ENCODE measurements around the gene ADORA2A. TPM values are rescaled to one million over a fixed set of nuclear protein-coding genes. Genes with fewer than 3 reads are reported as not detected.
A peak's percentile ranks its signal among the peaks of the same experiment; 100 is the strongest.

Gene ADORA2A
- total RNA-seq, 4 donors from 2014 or later: 3.0 to 6.2 (median 3.0) TPM; not detected in 1

GRCh38 chr22:24433828-24434470, 6.5 kb downstream of the ADORA2A start:
- 78% methylated on average over 10 of the region's 12 CpGs; no CpG with 5 or more reads in 1 of the 2 donors for WGBS, 2 donors (ENCODE audit: low coverage in 1 of 2)
- no peaks in the 10 kb centered on the region for H3K36me3 ChIP-seq
- DNase-seq: peak; percentile 60
- no peaks in the 10 kb centered on the region for H3K9me3 ChIP-seq
- in situ Hi-C loops (cut with MboI; ENCODE audit: low pct_ligation_motif_present in 1 of 4, low pct_unique_long_range_greater_than_20kb in 1 of 4, low sequenced_read_pairs in 3 of 4): no loop called here
- H3K27me3 ChIP-seq: no peaks in the 10 kb centered on the region
- TF ChIP-seq POLR2AphosphoS5 (IDR thresholded peaks at IDR 0.05) (peak in 1 of 3 donors; percentile 38), EP300 (IDR thresholded peaks at IDR 0.05; ENCODE audit: low read depth) (no peak), POLR2A (IDR thresholded peaks at IDR 0.05) (no peak), CTCF (IDR thresholded peaks at IDR 0.05) (no peak)
- H3K4me1 ChIP-seq: peaks cover 24 to 59% (median 31%) of the 10 kb centered on the region in 4 donors
- H3K27ac ChIP-seq: peak overlapping the region; percentile 42 to 79 (median 66)
- intact Hi-C loops (cut with DNase I; ENCODE audit: low total_unique reads): no loop called here
- no peak overlapping the region for H3K4me3 ChIP-seq

DNA sequence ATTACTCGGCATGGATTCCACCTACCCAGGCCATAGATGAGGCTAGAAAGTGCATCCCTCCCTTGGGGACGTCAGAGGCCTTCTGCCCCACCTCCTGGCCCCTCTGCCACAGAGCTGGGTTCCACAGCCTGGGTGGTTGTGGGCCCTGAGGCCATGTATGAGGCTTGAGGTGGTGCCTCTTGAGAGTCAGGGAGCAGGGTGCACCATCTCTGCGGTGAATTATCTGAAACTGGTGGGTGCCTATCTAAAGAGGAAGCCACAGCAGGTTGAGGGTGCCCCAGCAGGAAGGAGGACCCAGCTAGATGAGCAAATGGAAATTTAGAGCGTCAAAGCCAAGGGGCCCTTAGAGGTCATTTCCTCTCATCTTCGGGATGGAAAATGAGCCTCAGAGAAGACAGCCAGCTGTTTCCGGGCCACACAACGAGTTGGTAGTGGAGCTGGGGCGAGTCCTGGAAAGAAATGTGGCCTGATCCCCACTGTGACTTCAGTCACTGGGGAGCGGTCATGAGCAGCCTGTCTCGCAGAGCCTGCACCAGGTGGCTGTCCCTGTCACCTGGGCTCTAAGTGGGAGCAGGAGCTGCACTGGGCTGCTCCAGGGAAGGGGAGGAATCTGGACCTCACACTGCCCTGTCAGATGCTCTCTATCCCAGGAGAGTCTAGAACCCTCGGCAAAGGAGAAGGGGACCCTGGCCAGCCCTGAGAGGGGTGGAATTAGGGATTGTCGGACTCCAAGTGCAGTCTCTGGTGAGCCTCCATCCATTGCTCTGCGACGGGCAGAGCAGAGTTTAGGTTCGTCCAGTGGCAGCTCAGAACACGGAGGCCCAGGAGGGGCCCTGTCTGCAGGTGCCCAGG, 7.3 kb downstream of the ADORA2A start:
- peak; percentile 69 for DNase-seq
- H3K27me3 ChIP-seq: no peaks in the 10 kb centered on the region
- H3K4me1 ChIP-seq: peaks cover 24 to 55% (median 31%) of the 10 kb centered on the region in 4 donors
- 60% methylated on average over 16 of the region's 16 CpGs; no CpG with 5 or more reads in 1 of the 2 donors for WGBS, 2 donors (ENCODE audit: low coverage in 1 of 2)
- H3K36me3 ChIP-seq: no peaks in the 10 kb centered on the region
- H3K4me3 ChIP-seq: no peak overlapping the region
- H3K27ac ChIP-seq: peak overlapping the region; percentile 42 to 79 (median 66)
- H3K9me3 ChIP-seq: no peaks in the 10 kb centered on the region
- TF ChIP-seq POLR2A (IDR thresholded peaks at IDR 0.05) (no peak), POLR2AphosphoS5 (IDR thresholded peaks at IDR 0.05) (peak in 2 of 3 donors; percentile 10 to 41)
- intact Hi-C loops (cut with DNase I; ENCODE audit: low total_unique reads): no loop called here
- in situ Hi-C loops (cut with MboI; ENCODE audit: low pct_ligation_motif_present in 1 of 4, low pct_unique_long_range_greater_than_20kb in 1 of 4, low sequenced_read_pairs in 3 of 4): no loop called here

GRCh38 chr22:24435323-24435645, 7.9 kb downstream of the ADORA2A start:
- intact Hi-C loops (cut with DNase I; ENCODE audit: low total_unique reads): no loop called here
- 79% methylated on average over 2 of the region's 2 CpGs; no CpG with 5 or more reads in 1 of the 2 donors for WGBS, 2 donors (ENCODE audit: low coverage in 1 of 2)
- Histone ChIP-seq H3K4me1 (peaks cover 24 to 50% (median 31%) of the 10 kb centered on the region in 4 donors), H3K27ac (peak overlapping the region; percentile 42 to 79 (median 66)), H3K4me3 (no peak overlapping the region), H3K27me3 (no peaks in the 10 kb centered on the region), H3K36me3 (no peaks in the 10 kb centered on the region), H3K9me3 (no peaks in the 10 kb centered on the region)
- no peak for DNase-seq
- no peak for TF ChIP-seq POLR2A (IDR thresholded peaks at IDR 0.05)
- TF ChIP-seq POLR2AphosphoS5 (IDR thresholded peaks at IDR 0.05): no peak
- no peak for TF ChIP-seq EP300 (IDR thresholded peaks at IDR 0.05; ENCODE audit: low read depth)
- TF ChIP-seq CTCF (IDR thresholded peaks at IDR 0.05): no peak
- in situ Hi-C loops (cut with MboI; ENCODE audit: low pct_ligation_motif_present in 1 of 4, low pct_unique_long_range_greater_than_20kb in 1 of 4, low sequenced_read_pairs in 3 of 4): no loop called here

DNA sequence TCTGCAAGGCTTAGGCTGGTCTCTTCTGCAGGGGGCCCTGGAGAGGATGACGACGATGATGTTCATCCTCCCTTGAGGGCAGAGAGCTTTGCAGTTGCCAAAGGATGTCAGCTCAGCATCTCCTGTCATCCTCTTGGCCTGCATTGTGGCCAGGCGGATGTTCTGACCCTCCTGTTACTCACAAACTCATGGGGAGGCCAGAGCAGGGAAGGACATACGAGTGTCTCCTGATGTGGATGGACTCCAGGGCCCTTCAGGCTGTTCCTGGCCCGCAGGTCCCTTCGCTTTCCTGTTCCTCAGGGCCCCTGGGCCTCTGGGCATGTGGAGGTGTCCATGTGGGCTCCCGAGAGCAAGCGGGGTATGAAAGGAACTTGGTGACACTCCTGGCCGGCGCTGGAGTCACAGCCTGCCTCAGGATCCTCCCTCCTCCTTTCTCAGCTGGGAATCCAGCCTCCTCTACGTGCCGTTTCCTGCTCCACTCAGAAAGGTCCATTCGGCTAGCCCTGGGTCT, 8.5 kb downstream of the ADORA2A start:
- Histone ChIP-seq H3K9me3 (no peaks in the 10 kb centered on the region), H3K4me1 (peaks cover 24 to 50% (median 31%) of the 10 kb centered on the region in 4 donors), H3K27ac (peak overlapping the region; percentile 42 to 79 (median 66)), H3K27me3 (no peaks in the 10 kb centered on the region), H3K36me3 (no peaks in the 10 kb centered on the region), H3K4me3 (no peak overlapping the region)
- intact Hi-C loops (cut with DNase I; ENCODE audit: low total_unique reads) (no loop called here), in situ Hi-C loops (cut with MboI; ENCODE audit: low pct_ligation_motif_present in 1 of 4, low pct_unique_long_range_greater_than_20kb in 1 of 4, low sequenced_read_pairs in 3 of 4) (no loop called here)
- 84 to 96% methylated on average over 5 to 13 of the region's 13 CpGs for WGBS, 2 donors (ENCODE audit: low coverage in 1 of 2)
- no peak for TF ChIP-seq CTCF (IDR thresholded peaks at IDR 0.05)
- no peak for TF ChIP-seq POLR2AphosphoS5 (IDR thresholded peaks at IDR 0.05)
- TF ChIP-seq POLR2A (IDR thresholded peaks at IDR 0.05): no peak
- TF ChIP-seq EP300 (IDR thresholded peaks at IDR 0.05; ENCODE audit: low read depth): no peak
- no peak for DNase-seq
